ENCODE results near the gene MYH10.

DNA sequence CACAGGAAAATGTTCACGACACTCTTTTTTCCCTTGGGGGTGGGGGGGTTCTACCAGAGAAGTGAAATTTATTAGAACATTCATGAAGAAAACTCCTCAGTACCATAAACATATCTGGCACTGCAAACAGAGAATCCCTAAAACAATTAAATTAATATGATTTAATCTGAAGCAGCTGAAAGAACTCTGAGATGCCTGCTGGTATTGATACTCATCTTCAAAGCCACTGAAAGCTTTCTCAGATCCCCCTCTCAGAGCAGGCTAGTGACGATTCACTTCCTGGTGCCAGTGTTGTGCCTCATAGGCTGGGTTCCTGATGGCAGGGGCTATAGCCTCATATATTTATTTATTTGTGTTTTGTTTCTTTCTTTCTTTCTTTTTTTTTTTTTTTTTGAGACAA is 52.7 kb downstream of the MYH10 start:
- no peak for TF ChIP-seq POLR2A (IDR thresholded peaks at IDR 0.05)
- TF ChIP-seq, protein P1, sequence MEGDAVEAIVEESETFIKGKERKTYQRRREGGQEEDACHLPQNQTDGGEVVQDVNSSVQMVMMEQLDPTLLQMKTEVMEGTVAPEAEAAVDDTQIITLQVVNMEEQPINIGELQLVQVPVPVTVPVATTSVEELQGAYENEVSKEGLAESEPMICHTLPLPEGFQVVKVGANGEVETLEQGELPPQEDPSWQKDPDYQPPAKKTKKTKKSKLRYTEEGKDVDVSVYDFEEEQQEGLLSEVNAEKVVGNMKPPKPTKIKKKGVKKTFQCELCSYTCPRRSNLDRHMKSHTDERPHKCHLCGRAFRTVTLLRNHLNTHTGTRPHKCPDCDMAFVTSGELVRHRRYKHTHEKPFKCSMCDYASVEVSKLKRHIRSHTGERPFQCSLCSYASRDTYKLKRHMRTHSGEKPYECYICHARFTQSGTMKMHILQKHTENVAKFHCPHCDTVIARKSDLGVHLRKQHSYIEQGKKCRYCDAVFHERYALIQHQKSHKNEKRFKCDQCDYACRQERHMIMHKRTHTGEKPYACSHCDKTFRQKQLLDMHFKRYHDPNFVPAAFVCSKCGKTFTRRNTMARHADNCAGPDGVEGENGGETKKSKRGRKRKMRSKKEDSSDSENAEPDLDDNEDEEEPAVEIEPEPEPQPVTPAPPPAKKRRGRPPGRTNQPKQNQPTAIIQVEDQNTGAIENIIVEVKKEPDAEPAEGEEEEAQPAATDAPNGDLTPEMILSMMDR (IDR thresholded peaks at IDR 0.05): no peak

Data from body of pancreas (tissue), 4 donors.